Measurements from ENCODE around the gene KIR3DL3. TPM values are rescaled to one million over a fixed set of nuclear protein-coding genes. Genes with fewer than 3 reads are reported as not detected.
"Not testable (repeated sequence)": the region's sequence is repeated elsewhere in the genome, so short reads cannot be mapped to it uniquely, and the experiment has no call there.

Gene KIR3DL3
- total and polyA plus RNA-seq, 8 donors, result not detected

DNA sequence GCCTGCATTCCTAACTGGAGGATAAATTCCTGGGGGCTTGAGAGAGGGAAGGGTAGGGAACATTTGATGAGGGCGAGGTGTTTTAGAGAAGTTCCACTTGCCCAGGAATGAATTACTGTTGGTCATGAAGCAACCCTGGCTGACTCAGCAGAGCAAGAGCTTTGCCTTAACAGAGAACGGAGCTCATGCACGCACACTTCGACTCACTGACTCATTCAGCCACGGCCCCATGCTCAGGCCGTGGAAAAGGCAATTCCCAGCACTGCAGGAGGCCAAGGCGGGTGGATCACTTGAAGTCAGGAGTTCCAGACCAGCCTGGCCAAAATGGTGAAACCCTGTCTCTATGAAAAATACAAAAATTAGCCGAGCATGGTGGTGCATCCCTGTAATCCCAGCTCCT, 40.0 kb downstream of the KIR3DL3 start:
- H3K27me3 ChIP-seq; intact Hi-C loops (cut with DNase I; ENCODE audit: low total_unique reads); DNase-seq; H3K36me3 ChIP-seq; H3K27ac ChIP-seq; H3K4me3 ChIP-seq; H3K4me1 ChIP-seq: not testable (repeated sequence)
- peaks cover 0 to 12% (median 6%) of the 10 kb centered on the region in 4 donors for H3K9me3 ChIP-seq
- WGBS, 5 donors, result 52 to 72% (median 66%) methylated on average over 7 to 8 of the region's 8 CpGs

DNA sequence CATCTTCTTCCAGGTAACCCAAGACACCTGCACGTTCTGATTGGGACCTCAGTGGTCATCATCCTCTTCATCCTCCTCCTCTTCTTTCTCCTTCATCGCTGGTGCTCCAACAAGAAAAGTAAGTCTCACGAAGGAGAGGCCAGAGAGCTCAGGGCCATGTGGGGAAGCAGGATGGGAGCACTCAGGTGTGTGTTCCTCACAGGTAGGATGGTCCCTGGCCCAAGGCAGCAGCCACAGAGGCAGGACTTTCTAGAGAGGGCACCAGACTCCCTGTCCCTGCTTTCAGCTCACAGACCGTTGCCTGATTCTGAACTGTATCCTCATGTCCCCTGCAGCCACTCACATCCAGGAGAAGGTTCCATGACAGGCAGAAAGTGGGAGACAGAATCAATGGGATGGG, 42.2 kb downstream of the KIR3DL3 start:
- DNase-seq; H3K27ac ChIP-seq; H3K36me3 ChIP-seq; H3K4me1 ChIP-seq; intact Hi-C loops (cut with DNase I; ENCODE audit: low total_unique reads); H3K4me3 ChIP-seq; H3K27me3 ChIP-seq: not testable (repeated sequence)
- 63 to 77% (median 71%) methylated on average over 3 to 4 of the region's 4 CpGs for WGBS, 5 donors
- H3K9me3 ChIP-seq, result peaks cover 0 to 12% (median 6%) of the 10 kb centered on the region in 4 donors

DNA sequence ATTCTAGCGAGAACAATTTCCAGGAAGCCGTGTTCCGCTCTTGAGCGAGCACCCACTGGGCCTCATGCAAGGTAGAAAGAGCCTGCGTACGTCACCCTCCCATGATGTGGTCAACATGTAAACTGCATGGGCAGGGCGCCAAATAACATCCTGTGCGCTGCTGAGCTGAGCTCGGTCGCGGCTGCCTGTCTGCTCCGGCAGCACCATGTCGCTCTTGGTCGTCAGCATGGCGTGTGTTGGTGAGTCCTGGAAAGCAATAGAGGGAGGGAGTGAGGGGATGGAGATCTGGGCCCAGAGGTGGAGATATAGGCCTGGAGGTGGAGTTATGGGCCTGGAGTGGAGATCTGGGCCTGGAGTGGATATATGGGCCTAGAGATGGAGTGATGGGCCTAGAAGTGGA, 45.4 kb downstream of the KIR3DL3 start, which contains the start of gene KIR2DL1:
KIR2DL1 (plus strand) TSS at position 148 of the 400 bp plus-strand sequence; CDS start at position 206, 58 bp downstream.
- H3K27ac ChIP-seq; H3K36me3 ChIP-seq; H3K4me1 ChIP-seq; H3K27me3 ChIP-seq; intact Hi-C loops (cut with DNase I; ENCODE audit: low total_unique reads); DNase-seq; H3K4me3 ChIP-seq: not testable (repeated sequence)
- peaks cover 0 to 12% (median 6%) of the 10 kb centered on the region in 4 donors for H3K9me3 ChIP-seq
- 87 to 94% (median 93%) methylated on average over 8 to 15 of the region's 15 CpGs for WGBS, 5 donors

DNA sequence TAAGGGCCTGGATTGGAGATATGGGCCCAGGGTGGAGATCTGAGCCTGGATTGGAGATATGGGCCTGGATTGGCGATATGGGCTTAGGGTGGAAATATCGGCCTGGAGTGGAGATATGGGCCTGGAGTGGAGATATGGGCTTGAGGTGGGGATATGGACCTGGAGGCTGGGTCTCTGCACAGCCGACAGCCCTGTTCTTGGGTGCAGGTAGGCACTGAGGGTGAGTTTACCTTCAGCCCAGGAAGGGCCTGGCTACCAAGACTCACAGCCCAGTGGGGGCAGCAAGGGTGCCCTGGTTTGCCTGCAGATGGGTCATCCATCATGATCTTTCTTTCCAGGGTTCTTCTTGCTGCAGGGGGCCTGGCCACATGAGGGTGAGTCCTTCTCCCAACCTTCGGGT, 46.3 kb downstream of the KIR3DL3 start:
- intact Hi-C loops (cut with DNase I; ENCODE audit: low total_unique reads); H3K27me3 ChIP-seq; H3K4me3 ChIP-seq; H3K9me3 ChIP-seq; DNase-seq; H3K27ac ChIP-seq; H3K36me3 ChIP-seq; H3K4me1 ChIP-seq: not testable (repeated sequence)
- WGBS, 5 donors, result 68 to 86% (median 83%) methylated on average over 3 to 4 of the region's 4 CpGs

DNA sequence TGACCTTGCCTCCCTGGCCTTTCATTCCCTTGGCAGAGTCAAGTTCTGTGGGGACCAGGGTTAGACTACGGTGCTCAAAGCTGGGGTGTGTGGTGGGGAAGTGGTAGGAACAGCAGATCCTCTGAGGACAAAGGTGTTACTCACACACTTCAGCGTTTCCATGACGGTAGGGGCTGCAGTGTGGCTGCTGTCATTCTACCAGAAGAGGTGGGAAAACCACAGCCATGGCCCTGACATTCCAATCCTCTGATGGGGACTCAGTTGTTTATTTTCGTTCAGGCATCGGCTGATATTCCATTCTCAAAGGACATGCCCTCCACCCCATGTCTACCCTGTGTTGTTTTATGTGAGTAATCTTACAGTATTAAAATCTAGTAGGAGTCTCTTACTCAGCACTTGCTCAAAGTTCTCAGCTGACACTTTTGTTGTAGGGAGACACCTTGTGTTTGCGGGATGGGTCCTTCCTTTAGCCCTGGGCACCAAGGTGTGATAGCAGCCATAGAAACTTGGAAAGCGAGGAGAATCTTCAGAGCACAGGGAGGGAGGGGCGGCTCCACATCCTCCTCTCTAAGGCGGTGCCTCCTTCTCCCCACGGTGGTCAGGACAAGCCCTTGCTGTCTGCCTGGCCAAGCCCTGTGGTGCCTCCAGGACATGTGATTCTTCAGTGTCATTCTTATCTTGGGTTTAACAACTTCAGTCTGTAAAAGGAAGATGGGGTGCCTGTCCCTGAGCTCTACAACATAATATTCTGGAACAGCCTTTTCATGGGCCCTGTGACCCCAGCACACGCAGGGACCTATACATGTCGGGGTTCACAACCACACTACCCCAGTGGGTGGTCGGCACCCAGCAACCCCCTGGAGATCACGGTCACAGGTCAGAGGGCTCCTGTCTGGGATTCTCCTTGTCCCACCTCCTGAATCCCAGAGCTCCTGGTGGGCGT, 47.0 kb downstream of the KIR3DL3 start:
- H3K9me3 ChIP-seq; H3K27me3 ChIP-seq; H3K4me3 ChIP-seq; intact Hi-C loops (cut with DNase I; ENCODE audit: low total_unique reads); H3K36me3 ChIP-seq; DNase-seq; H3K4me1 ChIP-seq; H3K27ac ChIP-seq: not testable (repeated sequence)
- 70 to 82% (median 78%) methylated on average over 11 to 15 of the region's 15 CpGs for whole genome bisulfite sequencing, 5 donors

DNA sequence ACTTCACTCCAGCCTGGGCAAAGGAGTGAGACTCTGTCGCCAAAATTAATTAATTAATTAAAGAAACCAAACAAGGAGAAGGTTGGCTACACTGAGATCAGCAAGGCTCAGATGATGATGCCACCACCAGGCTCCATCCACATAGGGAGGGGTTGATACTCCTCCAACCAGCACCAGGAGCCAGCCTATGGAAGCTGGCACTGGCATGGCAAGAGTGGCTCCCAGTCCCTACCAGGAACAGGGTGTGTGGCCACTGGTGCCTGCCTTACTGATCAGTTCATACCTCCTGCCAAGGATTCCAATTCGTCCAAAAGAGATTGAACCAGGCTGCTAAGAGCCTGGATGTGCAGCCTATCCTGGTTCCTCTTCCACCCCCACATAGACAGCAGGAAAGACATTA, 48.4 kb downstream of the KIR3DL3 start:
- H3K36me3 ChIP-seq; H3K9me3 ChIP-seq; DNase-seq; H3K4me3 ChIP-seq; H3K27me3 ChIP-seq; intact Hi-C loops (cut with DNase I; ENCODE audit: low total_unique reads); H3K4me1 ChIP-seq; H3K27ac ChIP-seq: not testable (repeated sequence)
- 31 to 63% (median 43%) methylated on average over 2 of the region's 2 CpGs for WGBS, 5 donors

DNA sequence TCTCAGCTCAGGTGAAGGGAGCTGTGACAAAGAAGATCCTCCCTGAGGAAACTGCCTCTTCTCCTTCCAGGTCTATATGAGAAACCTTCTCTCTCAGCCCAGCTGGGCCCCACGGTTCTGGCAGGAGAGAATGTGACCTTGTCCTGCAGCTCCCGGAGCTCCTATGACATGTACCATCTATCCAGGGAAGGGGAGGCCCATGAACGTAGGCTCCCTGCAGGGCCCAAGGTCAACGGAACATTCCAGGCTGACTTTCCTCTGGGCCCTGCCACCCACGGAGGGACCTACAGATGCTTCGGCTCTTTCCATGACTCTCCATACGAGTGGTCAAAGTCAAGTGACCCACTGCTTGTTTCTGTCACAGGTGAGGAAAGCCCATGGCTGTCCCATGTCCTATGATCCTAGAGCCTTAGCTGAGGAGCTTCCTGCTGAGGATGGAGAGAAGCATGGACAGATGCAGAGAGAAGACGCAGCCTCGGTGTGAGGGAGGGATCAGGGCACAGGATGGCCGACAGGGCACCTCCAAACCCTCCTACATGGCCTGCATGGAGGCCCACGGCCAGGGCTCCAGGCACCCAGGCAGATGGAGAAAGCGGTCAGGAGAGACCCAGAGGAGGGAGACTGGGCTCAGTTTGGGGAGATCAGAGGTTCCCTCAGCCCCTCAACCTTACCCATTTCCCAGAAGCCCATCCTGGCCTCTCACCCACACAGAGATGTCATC, 51.0 kb downstream of the KIR3DL3 start:
- not testable (repeated sequence) for H3K4me3 ChIP-seq, DNase-seq, H3K27ac ChIP-seq, H3K9me3 ChIP-seq, H3K4me1 ChIP-seq, H3K36me3 ChIP-seq, H3K27me3 ChIP-seq
- intact Hi-C loops (cut with DNase I; ENCODE audit: low total_unique reads), result loop anchor here (5.0 kb wide), 1 partner anchor 72 kb away; no protein-coding TSS in a partner anchor
- WGBS, 5 donors, result 67 to 80% (median 79%) methylated on average over 12 of the region's 12 CpGs

DNA sequence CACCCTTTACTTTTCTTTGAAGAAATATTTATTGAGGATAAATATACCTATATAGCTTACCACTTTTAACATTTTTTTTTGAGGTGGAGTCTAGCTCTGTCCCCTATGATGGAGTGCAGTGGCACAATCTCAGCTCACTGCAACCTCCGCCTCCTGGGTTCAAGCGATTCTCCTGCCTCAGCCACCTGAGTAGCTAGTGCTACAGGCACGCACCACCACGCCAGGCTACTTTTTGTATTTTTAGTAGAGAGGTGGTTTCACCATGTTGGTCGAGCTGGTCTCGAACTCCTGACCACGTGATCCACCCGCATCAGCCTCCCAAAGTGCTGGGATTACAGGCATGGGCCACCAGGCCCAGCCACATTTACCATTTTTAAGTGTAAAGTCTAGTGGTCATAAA, 51.6 kb downstream of the KIR3DL3 start:
- WGBS, 5 donors, result 64 to 85% (median 71%) methylated on average over 8 of the region's 8 CpGs
- H3K4me3 ChIP-seq, H3K36me3 ChIP-seq, H3K27ac ChIP-seq, DNase-seq, H3K4me1 ChIP-seq, H3K27me3 ChIP-seq, H3K9me3 ChIP-seq: not testable (repeated sequence)
- intact Hi-C loops (cut with DNase I; ENCODE audit: low total_unique reads), result loop anchor here (5.0 kb wide), 1 partner anchor 71 kb away; no protein-coding TSS in a partner anchor

DNA sequence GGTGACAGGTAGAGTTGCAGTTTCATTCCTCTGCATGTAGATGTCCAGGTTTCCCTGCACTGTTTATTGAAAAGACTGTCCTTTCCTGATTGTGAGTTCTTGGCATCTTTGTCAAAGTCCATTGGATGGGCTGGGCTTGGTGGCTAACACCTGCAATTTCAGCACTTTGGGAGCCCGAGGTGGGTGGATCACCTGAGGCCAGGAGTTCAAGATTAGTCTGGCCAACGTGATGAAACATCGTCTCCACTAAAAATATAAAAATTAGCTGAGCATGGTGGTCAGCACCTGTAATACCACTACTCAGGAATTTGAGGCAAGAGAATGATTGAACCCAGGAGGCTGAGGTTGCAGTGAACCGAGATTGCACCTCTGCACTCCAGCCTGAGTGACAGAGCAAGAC, 53.6 kb downstream of the KIR3DL3 start:
- intact Hi-C loops (cut with DNase I; ENCODE audit: low total_unique reads), result loop anchor here (5.0 kb wide), 1 partner anchor 69 kb away; no protein-coding TSS in a partner anchor
- not testable (repeated sequence) for H3K27me3 ChIP-seq, H3K9me3 ChIP-seq, H3K4me3 ChIP-seq, H3K4me1 ChIP-seq, H3K27ac ChIP-seq, H3K36me3 ChIP-seq, DNase-seq
- WGBS, 5 donors, result 31 to 77% (median 55%) methylated on average over 2 to 4 of the region's 4 CpGs

DNA sequence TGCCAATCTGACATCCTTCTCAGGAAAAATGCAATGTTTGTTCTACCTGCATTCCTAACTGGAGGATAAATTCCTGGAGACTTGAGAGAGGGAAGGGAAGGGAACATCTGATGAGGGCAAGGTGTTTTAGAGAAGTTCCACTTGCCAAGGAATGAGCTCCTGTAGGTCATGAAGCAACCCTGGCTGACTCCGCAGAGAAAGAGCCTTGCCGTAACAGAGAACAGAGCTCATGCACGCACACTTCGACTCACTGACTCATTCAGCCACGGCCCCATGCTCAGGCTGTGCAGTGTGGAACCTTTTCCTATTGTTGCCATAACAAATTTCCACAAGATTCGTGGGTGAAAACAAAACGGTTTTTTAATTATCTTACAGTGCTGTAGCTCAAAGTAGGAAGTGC, 54.7 kb downstream of the KIR3DL3 start:
- not testable (repeated sequence) for H3K36me3 ChIP-seq, H3K4me3 ChIP-seq, DNase-seq, H3K4me1 ChIP-seq, H3K27ac ChIP-seq, H3K9me3 ChIP-seq, H3K27me3 ChIP-seq
- intact Hi-C loops (cut with DNase I; ENCODE audit: low total_unique reads), result loop anchor here (5.0 kb wide), 1 partner anchor 68 kb away; no protein-coding TSS in a partner anchor
- WGBS, 5 donors, result 56 to 79% (median 65%) methylated on average over 7 of the region's 7 CpGs

DNA sequence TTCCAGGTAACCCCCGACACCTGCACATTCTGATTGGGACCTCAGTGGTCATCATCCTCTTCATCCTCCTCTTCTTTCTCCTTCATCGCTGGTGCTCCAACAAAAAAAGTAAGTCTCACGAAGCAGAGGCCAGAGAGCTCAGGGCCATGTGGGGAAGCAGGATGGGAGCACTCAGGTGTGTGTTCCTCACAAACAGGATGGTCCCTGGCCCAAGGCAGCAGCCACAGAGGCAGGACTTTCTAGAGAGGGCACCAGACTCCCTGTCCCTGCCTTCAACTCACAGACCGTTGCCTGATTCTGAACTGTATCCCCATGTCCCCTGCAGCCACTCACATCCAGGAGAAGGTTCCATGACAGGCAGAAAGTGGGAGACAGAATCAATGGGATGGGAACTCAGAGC, 58.7 kb downstream of the KIR3DL3 start:
- H3K4me1 ChIP-seq; H3K9me3 ChIP-seq; H3K4me3 ChIP-seq; H3K36me3 ChIP-seq; intact Hi-C loops (cut with DNase I; ENCODE audit: low total_unique reads); DNase-seq; H3K27me3 ChIP-seq; H3K27ac ChIP-seq: not testable (repeated sequence)
- 53 to 85% (median 77%) methylated on average over 4 of the region's 4 CpGs for WGBS, 5 donors

All from stomach (tissue), 9 donors.